Ishikawa (cell line): ENCODE results near the gene AAGAB.

Experiments
- CEBPB ChIP-seq: IDR thresholded peaks from 2 replicates; pipeline ENCODE4 v1.6.1; 2012
- CREB1 ChIP-seq: IDR thresholded peaks from 2 replicates; pipeline ENCODE4 v1.6.1; 2012; ENCODE audit warnings: low read depth
- EGR1 ChIP-seq: IDR thresholded peaks from 2 replicates; pipeline ENCODE4 v1.6.1; 2012
- EP300 ChIP-seq: IDR thresholded peaks from 2 replicates; pipeline ENCODE4 v1.6.1; 2012; ENCODE audit warnings: borderline replicate concordance
- FOXM1 ChIP-seq: IDR thresholded peaks from 2 replicates; pipeline ENCODE4 v1.6.1; 2012; ENCODE audit warnings: low read depth, borderline replicate concordance
- MAX ChIP-seq: IDR thresholded peaks from 2 replicates; pipeline ENCODE4 v1.6.1; 2012
- RAD21 ChIP-seq: IDR thresholded peaks from 2 replicates; pipeline ENCODE4 v1.6.1; 2012; ENCODE audit warnings: low read depth
- TAF1 ChIP-seq: IDR thresholded peaks from 2 replicates; pipeline ENCODE4 v1.6.1; 2012; ENCODE audit warnings: low read depth, mild to moderate bottlenecking
- TCF12 ChIP-seq: IDR thresholded peaks from 2 replicates; pipeline ENCODE4 v1.6.1; 2012; ENCODE audit warnings: low read depth
- TEAD4 ChIP-seq: IDR thresholded peaks from 2 replicates; pipeline ENCODE4 v1.6.1; 2012
- YY1 ChIP-seq: IDR thresholded peaks from 2 replicates; pipeline ENCODE4 v1.6.1; 2012; ENCODE audit warnings: low read depth
- ZBTB7A ChIP-seq: IDR thresholded peaks from 2 replicates; pipeline ENCODE4 v1.6.1; 2012; ENCODE audit warnings: low read depth
- TF ChIP-seq, protein P1 (sequence below): IDR thresholded peaks from 2 replicates; pipeline ENCODE4 v1.6.1; 2012; ENCODE audit warnings: low read depth, mild to moderate bottlenecking
- TF ChIP-seq, protein P2 (sequence below): IDR thresholded peaks from 2 replicates; pipeline ENCODE4 v1.6.1; 2012

The AAGAB gene

DNA sequence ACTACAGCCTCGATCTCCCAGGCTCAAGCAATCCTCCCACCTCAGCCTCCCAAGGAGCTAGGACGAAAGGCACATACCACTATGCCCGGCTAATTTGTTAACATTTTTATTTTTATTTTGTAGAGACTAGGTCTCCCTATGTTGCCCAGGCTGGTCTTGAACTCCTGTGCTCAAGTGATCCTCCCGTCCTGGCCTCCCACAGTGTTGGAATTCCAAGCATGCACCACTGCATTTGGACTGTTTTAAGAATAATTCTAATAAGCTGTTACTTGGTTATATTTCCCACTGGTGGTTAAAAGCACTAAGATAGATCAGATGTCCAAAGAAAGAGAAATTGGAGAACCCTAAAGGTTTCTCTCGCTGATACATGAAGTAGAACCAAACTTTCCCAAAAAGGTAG is 3.1 kb downstream of the AAGAB start:
- TF ChIP-seq TEAD4 = peak; percentile 65; the same call in 1 of the 2 replicates
- TF ChIP-seq CREB1 = no peak
- TF ChIP-seq TCF12 = no peak

- TF ChIP-seq TAF1 (no peak), FOXM1 (no peak), MAX (no peak), ZBTB7A (no peak), EGR1 (no peak), YY1 (no peak), EP300 (no peak)
- TF ChIP-seq, protein P1, sequence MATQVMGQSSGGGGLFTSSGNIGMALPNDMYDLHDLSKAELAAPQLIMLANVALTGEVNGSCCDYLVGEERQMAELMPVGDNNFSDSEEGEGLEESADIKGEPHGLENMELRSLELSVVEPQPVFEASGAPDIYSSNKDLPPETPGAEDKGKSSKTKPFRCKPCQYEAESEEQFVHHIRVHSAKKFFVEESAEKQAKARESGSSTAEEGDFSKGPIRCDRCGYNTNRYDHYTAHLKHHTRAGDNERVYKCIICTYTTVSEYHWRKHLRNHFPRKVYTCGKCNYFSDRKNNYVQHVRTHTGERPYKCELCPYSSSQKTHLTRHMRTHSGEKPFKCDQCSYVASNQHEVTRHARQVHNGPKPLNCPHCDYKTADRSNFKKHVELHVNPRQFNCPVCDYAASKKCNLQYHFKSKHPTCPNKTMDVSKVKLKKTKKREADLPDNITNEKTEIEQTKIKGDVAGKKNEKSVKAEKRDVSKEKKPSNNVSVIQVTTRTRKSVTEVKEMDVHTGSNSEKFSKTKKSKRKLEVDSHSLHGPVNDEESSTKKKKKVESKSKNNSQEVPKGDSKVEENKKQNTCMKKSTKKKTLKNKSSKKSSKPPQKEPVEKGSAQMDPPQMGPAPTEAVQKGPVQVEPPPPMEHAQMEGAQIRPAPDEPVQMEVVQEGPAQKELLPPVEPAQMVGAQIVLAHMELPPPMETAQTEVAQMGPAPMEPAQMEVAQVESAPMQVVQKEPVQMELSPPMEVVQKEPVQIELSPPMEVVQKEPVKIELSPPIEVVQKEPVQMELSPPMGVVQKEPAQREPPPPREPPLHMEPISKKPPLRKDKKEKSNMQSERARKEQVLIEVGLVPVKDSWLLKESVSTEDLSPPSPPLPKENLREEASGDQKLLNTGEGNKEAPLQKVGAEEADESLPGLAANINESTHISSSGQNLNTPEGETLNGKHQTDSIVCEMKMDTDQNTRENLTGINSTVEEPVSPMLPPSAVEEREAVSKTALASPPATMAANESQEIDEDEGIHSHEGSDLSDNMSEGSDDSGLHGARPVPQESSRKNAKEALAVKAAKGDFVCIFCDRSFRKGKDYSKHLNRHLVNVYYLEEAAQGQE = no peak
- TF ChIP-seq, protein P2, sequence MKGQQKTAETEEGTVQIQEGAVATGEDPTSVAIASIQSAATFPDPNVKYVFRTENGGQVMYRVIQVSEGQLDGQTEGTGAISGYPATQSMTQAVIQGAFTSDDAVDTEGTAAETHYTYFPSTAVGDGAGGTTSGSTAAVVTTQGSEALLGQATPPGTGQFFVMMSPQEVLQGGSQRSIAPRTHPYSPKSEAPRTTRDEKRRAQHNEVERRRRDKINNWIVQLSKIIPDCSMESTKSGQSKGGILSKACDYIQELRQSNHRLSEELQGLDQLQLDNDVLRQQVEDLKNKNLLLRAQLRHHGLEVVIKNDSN = no peak
Observed at GRCh38 chr15:67249830-67250229, 4.6 kb downstream of the AAGAB start.

- TF ChIP-seq, protein P2 = no peak
- TF ChIP-seq FOXM1 (no peak), TCF12 (no peak)
Observed at GRCh38 chr15:67248011-67248505, 6.4 kb downstream of the AAGAB start.

DNA sequence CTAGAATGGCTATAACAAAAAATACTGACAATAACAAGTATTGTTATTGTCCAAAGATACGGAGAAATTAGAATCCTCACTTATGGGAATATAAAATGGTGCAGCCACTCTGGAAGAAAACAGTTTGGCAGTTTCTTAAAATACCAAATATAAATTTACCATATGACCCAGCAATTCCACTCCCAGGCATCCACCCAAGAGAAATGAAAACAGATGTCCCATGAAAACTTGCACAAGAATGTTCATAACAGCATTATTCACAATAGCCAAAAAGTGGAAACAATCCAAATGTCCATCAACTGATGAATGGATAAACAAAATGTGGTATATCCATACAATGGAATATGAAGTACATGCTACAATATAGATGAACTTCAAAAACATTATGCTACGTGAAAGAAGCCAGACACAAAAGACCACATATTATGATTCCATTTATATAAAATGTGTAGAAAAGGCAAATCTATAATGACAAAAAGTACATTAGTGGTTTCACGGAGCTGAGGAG is 9.4 kb downstream of the AAGAB start:
- no peak for TF ChIP-seq TEAD4

DNA sequence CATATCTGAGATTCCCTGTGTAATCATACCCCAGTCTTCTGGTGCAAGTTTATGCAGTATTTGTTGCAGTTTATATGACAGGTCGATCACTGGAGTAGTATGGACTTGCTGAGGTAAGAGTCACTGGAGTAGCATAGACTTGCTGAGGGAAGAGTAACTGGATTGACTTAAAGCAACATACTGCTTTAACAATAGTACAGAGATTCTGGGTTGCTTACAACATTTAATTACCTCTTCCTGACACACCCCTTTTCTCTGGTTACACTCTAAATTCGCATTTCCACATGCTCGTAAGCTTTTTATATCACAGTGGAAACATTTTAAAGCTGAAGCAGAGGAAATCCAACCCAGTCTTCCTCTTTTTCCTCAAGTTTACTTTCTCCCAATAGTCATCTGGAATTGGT is 11.8 kb downstream of the AAGAB start:
- TF ChIP-seq RAD21 (no peak), FOXM1 (no peak), TCF12 (no peak), YY1 (no peak), EGR1 (no peak), CEBPB (no peak), ZBTB7A (no peak), EP300 (no peak), MAX (no peak; the same call in 1 of the 2 replicates), TAF1 (no peak), CREB1 (no peak)
- TF ChIP-seq, protein P1 = no peak

- TF ChIP-seq ZBTB7A = no peak
- TF ChIP-seq CREB1 = no peak
- TF ChIP-seq TCF12 = no peak
- TF ChIP-seq, protein P2 = no peak
Observed at GRCh38 chr15:67241132-67241855, 13.2 kb downstream of the AAGAB start.
